SJCRH30 (cell line): ENCODE measurements around the gene HAUS6. TPM values are rescaled to one million over a fixed set of nuclear protein-coding genes. Genes with fewer than 3 reads are reported as not detected.
"Not testable (repeated sequence)": the region's sequence is repeated elsewhere in the genome, so short reads cannot be mapped to it uniquely, and the experiment has no call there.

Source experiments
- DNase-seq, 2 experiments: peaks; one replicate each; pipeline ENCODE4 v3.0.0-alpha.2; 2015 to 2020
- H3K27ac ChIP-seq: fragments of 250-450 bp; sonication (Bioruptor Pico); 2 replicates; pipeline ENCODE4 v1.5.1; 2020; ENCODE audit warnings: mild to moderate bottlenecking, moderate library complexity
- H3K27me3 ChIP-seq: fragments of 250-450 bp; sonication (Bioruptor Pico); 2 replicates; pipeline ENCODE4 v1.5.1; 2020; ENCODE audit warnings: mild to moderate bottlenecking, moderate library complexity
- H3K36me3 ChIP-seq: fragments of 250-450 bp; sonication (Bioruptor Pico); 2 replicates; pipeline ENCODE4 v1.5.1; 2020; ENCODE audit warnings: mild to moderate bottlenecking, moderate library complexity
- H3K4me1 ChIP-seq: fragments of 250-450 bp; sonication (Bioruptor Pico); 2 replicates; pipeline ENCODE4 v1.5.1; 2020; ENCODE audit warnings: mild to moderate bottlenecking, moderate library complexity
- H3K4me3 ChIP-seq: fragments of 250-450 bp; sonication (Bioruptor Pico); 2 replicates; pipeline ENCODE4 v1.5.1; 2020; ENCODE audit warnings: mild to moderate bottlenecking, moderate library complexity
- H3K9me3 ChIP-seq: fragments of 250-450 bp; sonication (Bioruptor Pico); replicated peaks from 2 replicates; pipeline ENCODE4 v1.5.1; 2020; ENCODE audit warnings: mild to moderate bottlenecking, moderate library complexity
- total RNA-seq: library from RNA; depleted of rRNA; stranded (reverse); fragments of >200 nt; shearing (Covaris generic); gene quantifications from 2 replicates; pipeline ENCODE4 v1.2.3, GENCODE V29; 2014

Gene HAUS6
- total RNA-seq, 1 experiment from 2014 or later, result 49.7 TPM

- no peaks in the 10 kb centered on the region for H3K9me3 ChIP-seq
- no peaks in the 10 kb centered on the region for H3K27me3 ChIP-seq
- no peak overlapping the region for H3K4me3 ChIP-seq
- no peak overlapping the region for H3K27ac ChIP-seq
- DNase-seq, result no peak
- peaks cover 3% of the 10 kb centered on the region; the same call in 1 of the 2 replicates for H3K36me3 ChIP-seq
- H3K4me1 ChIP-seq, result 0 out of 2 replicates have a peak, but pooled peaks cover 1% of the 10 kb centered on the region
Measured at GRCh38 chr9:19124430-19124793, 21.7 kb upstream of the HAUS6 start.

- H3K4me3 ChIP-seq, result no peak overlapping the region
- peaks cover 7% of the 10 kb centered on the region; the same call in 1 of the 2 replicates for H3K36me3 ChIP-seq
Measured at GRCh38 chr9:19122490-19123042, 19.9 kb upstream of the HAUS6 start.

GRCh38 chr9:19120877-19121276 is 18.2 kb upstream of the HAUS6 start:
- peaks cover 7% of the 10 kb centered on the region; the same call in 1 of the 2 replicates for H3K36me3 ChIP-seq

More at GRCh38 chr9:19122490-19123042, 19.9 kb upstream of the HAUS6 start:
- Histone ChIP-seq H3K27ac (no peak overlapping the region), H3K4me1 (no peaks in the 10 kb centered on the region), H3K27me3 (no peaks in the 10 kb centered on the region), H3K9me3 (no peaks in the 10 kb centered on the region)
- no peak for DNase-seq

GRCh38 chr9:19119801-19120440 is 17.2 kb upstream of the HAUS6 start:
- Histone ChIP-seq H3K4me3 (no peak overlapping the region), H3K9me3 (no peaks in the 10 kb centered on the region), H3K36me3 (peaks cover 7% of the 10 kb centered on the region; the same call in 1 of the 2 replicates), H3K4me1 (no peaks in the 10 kb centered on the region), H3K27ac (no peak overlapping the region), H3K27me3 (no peaks in the 10 kb centered on the region)
- no peak for DNase-seq

More at GRCh38 chr9:19120877-19121276, 18.2 kb upstream of the HAUS6 start:
- no peak for DNase-seq
- Histone ChIP-seq H3K4me3 (no peak overlapping the region), H3K9me3 (no peaks in the 10 kb centered on the region), H3K27me3 (no peaks in the 10 kb centered on the region), H3K27ac (no peak overlapping the region), H3K4me1 (no peaks in the 10 kb centered on the region)

GRCh38 chr9:19119246-19119645 is 16.5 kb upstream of the HAUS6 start:
- Histone ChIP-seq H3K27me3 (no peaks in the 10 kb centered on the region), H3K27ac (no peak overlapping the region), H3K9me3 (no peaks in the 10 kb centered on the region), H3K4me3 (no peak overlapping the region), H3K36me3 (peaks cover 7% of the 10 kb centered on the region; the same call in 1 of the 2 replicates), H3K4me1 (no peaks in the 10 kb centered on the region)
- DNase-seq, result no peak

GRCh38 chr9:19117039-19117716 is 14.5 kb upstream of the HAUS6 start:
- no peak overlapping the region for H3K4me3 ChIP-seq
- no peaks in the 10 kb centered on the region for H3K9me3 ChIP-seq
- H3K27me3 ChIP-seq, result no peaks in the 10 kb centered on the region
- H3K27ac ChIP-seq, result no peak overlapping the region
- DNase-seq, result no peak
- peaks cover 7% of the 10 kb centered on the region; the same call in 1 of the 2 replicates for H3K36me3 ChIP-seq
- no peaks in the 10 kb centered on the region for H3K4me1 ChIP-seq

- no peaks in the 10 kb centered on the region for H3K9me3 ChIP-seq
- no peaks in the 10 kb centered on the region for H3K27me3 ChIP-seq
- no peak overlapping the region for H3K4me3 ChIP-seq
- H3K36me3 ChIP-seq, result peaks cover 7% of the 10 kb centered on the region; the same call in 1 of the 2 replicates
- no peaks in the 10 kb centered on the region for H3K4me1 ChIP-seq
- no peak for DNase-seq
- H3K27ac ChIP-seq, result no peak overlapping the region
Measured at GRCh38 chr9:19116107-19116790, 13.5 kb upstream of the HAUS6 start.

GRCh38 chr9:19114680-19115270 is 12.1 kb upstream of the HAUS6 start:
- H3K4me1 ChIP-seq, result no peaks in the 10 kb centered on the region
- no peaks in the 10 kb centered on the region for H3K27me3 ChIP-seq
- peaks cover 3% of the 10 kb centered on the region; the same call in 1 of the 2 replicates for H3K36me3 ChIP-seq
- no peak overlapping the region for H3K27ac ChIP-seq
- DNase-seq, result no peak
- no peak overlapping the region for H3K4me3 ChIP-seq
- no peaks in the 10 kb centered on the region for H3K9me3 ChIP-seq

- Histone ChIP-seq H3K27me3 (no peaks in the 10 kb centered on the region), H3K36me3 (peaks cover 3% of the 10 kb centered on the region; the same call in 1 of the 2 replicates), H3K4me1 (no peaks in the 10 kb centered on the region), H3K4me3 (no peak overlapping the region), H3K27ac (no peak overlapping the region), H3K9me3 (no peaks in the 10 kb centered on the region)
- DNase-seq, result no peak
Measured at GRCh38 chr9:19113964-19114679, 11.4 kb upstream of the HAUS6 start.

- not testable (repeated sequence) for H3K27me3 ChIP-seq, H3K27ac ChIP-seq, H3K9me3 ChIP-seq, H3K36me3 ChIP-seq, H3K4me1 ChIP-seq, H3K4me3 ChIP-seq, DNase-seq
Measured at GRCh38 chr9:19113064-19113611, 10.4 kb upstream of the HAUS6 start.

- Histone ChIP-seq H3K4me1 (peaks cover 2% of the 10 kb centered on the region; the same call in 1 of the 2 replicates), H3K9me3 (no peaks in the 10 kb centered on the region), H3K4me3 (no peak overlapping the region), H3K36me3 (no peaks in the 10 kb centered on the region), H3K27me3 (no peaks in the 10 kb centered on the region), H3K27ac (no peak overlapping the region)
- DNase-seq, result no peak
Measured at GRCh38 chr9:19108038-19108437, 5.3 kb upstream of the HAUS6 start.

GRCh38 chr9:19104515-19105282 is 2.0 kb upstream of the HAUS6 start:
- peak overlapping the region; percentile 30 for H3K4me3 ChIP-seq
- 0 out of 2 replicates have a peak, but pooled peaks cover 2% of the 10 kb centered on the region for H3K36me3 ChIP-seq
- DNase-seq, result peak; percentile 51 to 68
- no peaks in the 10 kb centered on the region for H3K27me3 ChIP-seq
- H3K4me1 ChIP-seq, result peaks cover 2% of the 10 kb centered on the region; the same call in 1 of the 2 replicates
- no peaks in the 10 kb centered on the region for H3K9me3 ChIP-seq
- H3K27ac ChIP-seq, result peak overlapping the region; percentile 4; the same call in 1 of the 2 replicates

- Histone ChIP-seq H3K27ac (peak overlapping the region; percentile 66), H3K9me3 (no peaks in the 10 kb centered on the region), H3K4me3 (peak overlapping the region; percentile 80), H3K4me1 (peaks cover 10% of the 10 kb centered on the region), H3K36me3 (peaks cover 4% of the 10 kb centered on the region; the same call in 1 of the 2 replicates), H3K27me3 (no peaks in the 10 kb centered on the region)
- peak; percentile 19 to 38 for DNase-seq
Measured at GRCh38 chr9:19102181-19102630, 498 bp downstream of the HAUS6 start.
